Hepatocyte (in vitro differentiated cells): Measurements from ENCODE around the gene HBE1.

Experiments
- CTCF ChIP-seq: fragments of 200-600 bp; sonication (generic); IDR thresholded peaks from 2 replicates; pipeline ENCODE4 v1.5.1; 2016; ENCODE audit warnings: antibody characterized with exemption, mild to moderate bottlenecking; ENCODE audit not compliant: poor library complexity
- EZH2 ChIP-seq: fragments of 200-600 bp; sonication (generic); IDR thresholded peaks from 2 replicates; pipeline ENCODE4 v1.6.1; 2016; ENCODE audit warnings: antibody characterized with exemption, mild to moderate bottlenecking, borderline replicate concordance

DNA sequence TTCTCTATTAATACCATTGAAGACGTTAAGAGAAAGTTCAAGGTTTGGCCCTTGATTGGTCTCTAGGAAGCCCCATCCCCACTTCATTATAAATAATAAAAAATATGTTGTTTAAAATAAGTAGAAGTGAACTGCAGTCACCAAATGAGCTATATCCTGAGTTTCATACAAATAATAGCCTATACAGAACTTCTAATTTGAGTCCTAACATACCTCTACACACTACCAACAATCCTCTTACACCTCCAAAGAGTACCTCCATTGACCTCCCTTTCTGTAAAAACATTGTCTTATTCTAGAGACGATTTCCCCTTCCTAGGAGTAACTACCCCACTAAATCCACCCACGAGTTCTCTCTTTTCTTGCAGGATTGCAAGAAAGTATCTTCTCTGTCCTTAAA lies 28.3 kb downstream of the HBE1 start:
- TF ChIP-seq CTCF (no peak), EZH2 (no peak)
